ENCODE results near the gene LRRC46. TPM values are rescaled to one million over a fixed set of nuclear protein-coding genes. Genes with fewer than 3 reads are reported as not detected.
A peak's percentile ranks its signal among the peaks of the same experiment; 100 is the strongest.

LRRC46 gene
- polyA plus RNA-seq, 1 experiment: 0.67 TPM

GRCh38 chr17:47816111-47816735 is 15.2 kb upstream of the LRRC46 start:
- no peak for TF ChIP-seq CTCF (IDR thresholded peaks at IDR 0.05; ENCODE audit: low read depth, low read length)
- no peaks in the 10 kb centered on the region for H3K27me3 ChIP-seq (ENCODE audit: control insufficient read depth, insufficient read depth, low read length)
- no peak overlapping the region for H3K4me3 ChIP-seq (ENCODE audit: low read depth, low read length)
- H3K9me3 ChIP-seq (ENCODE audit: control insufficient read depth, insufficient read depth, low read length): no peaks in the 10 kb centered on the region; the same call in 1 of the 2 replicates
- no peak for DNase-seq (ENCODE audit: low read depth, low spot score)
- ChIA-PET POLR2A (no interaction called here), CTCF (no interaction called here)
- no peak overlapping the region for H3K27ac ChIP-seq (ENCODE audit: low read depth, low read length)

GRCh38 chr17:47816947-47817346 is 14.5 kb upstream of the LRRC46 start:
- ChIA-PET POLR2A (no interaction called here), CTCF (no interaction called here)
- H3K4me3 ChIP-seq (ENCODE audit: low read depth, low read length): no peak overlapping the region
- H3K27me3 ChIP-seq (ENCODE audit: control insufficient read depth, insufficient read depth, low read length): no peaks in the 10 kb centered on the region
- no peaks in the 10 kb centered on the region; the same call in 1 of the 2 replicates for H3K9me3 ChIP-seq (ENCODE audit: control insufficient read depth, insufficient read depth, low read length)
- H3K27ac ChIP-seq (ENCODE audit: low read depth, low read length): no peak overlapping the region
- no peak for TF ChIP-seq CTCF (IDR thresholded peaks at IDR 0.05; ENCODE audit: low read depth, low read length)
- no peak for DNase-seq (ENCODE audit: low read depth, low spot score)

GRCh38 chr17:47818002-47818695 is 13.3 kb upstream of the LRRC46 start:
- TF ChIP-seq CTCF (IDR thresholded peaks at IDR 0.05; ENCODE audit: low read depth, low read length): no peak
- ChIA-PET POLR2A (no interaction called here), CTCF (no interaction called here)

GRCh38 chr17:47819475-47819874 is 12.0 kb upstream of the LRRC46 start:
- Histone ChIP-seq H3K27ac (ENCODE audit: low read depth, low read length) (no peak overlapping the region), H3K9me3 (ENCODE audit: control insufficient read depth, insufficient read depth, low read length) (no peaks in the 10 kb centered on the region), H3K4me3 (ENCODE audit: low read depth, low read length) (no peak overlapping the region), H3K27me3 (ENCODE audit: control insufficient read depth, insufficient read depth, low read length) (no peaks in the 10 kb centered on the region)
- ChIA-PET CTCF (no interaction called here), POLR2A (no interaction called here)
- DNase-seq (ENCODE audit: low read depth, low spot score): no peak
- TF ChIP-seq CTCF (IDR thresholded peaks at IDR 0.05; ENCODE audit: low read depth, low read length): no peak

More at GRCh38 chr17:47818002-47818695, 13.3 kb upstream of the LRRC46 start:
- no peaks in the 10 kb centered on the region for H3K27me3 ChIP-seq (ENCODE audit: control insufficient read depth, insufficient read depth, low read length)
- no peak overlapping the region for H3K4me3 ChIP-seq (ENCODE audit: low read depth, low read length)
- no peaks in the 10 kb centered on the region; the same call in 1 of the 2 replicates for H3K9me3 ChIP-seq (ENCODE audit: control insufficient read depth, insufficient read depth, low read length)
- no peak overlapping the region for H3K27ac ChIP-seq (ENCODE audit: low read depth, low read length)
- no peak for DNase-seq (ENCODE audit: low read depth, low spot score)

- ChIA-PET CTCF (no interaction called here), POLR2A (no interaction called here)
- H3K27me3 ChIP-seq (ENCODE audit: control insufficient read depth, insufficient read depth, low read length): no peaks in the 10 kb centered on the region
- no peaks in the 10 kb centered on the region for H3K9me3 ChIP-seq (ENCODE audit: control insufficient read depth, insufficient read depth, low read length)
- H3K4me3 ChIP-seq (ENCODE audit: low read depth, low read length): peak overlapping the region; percentile 85; the same call in 1 of the 2 replicates
- no peak for DNase-seq (ENCODE audit: low read depth, low spot score)
- H3K27ac ChIP-seq (ENCODE audit: low read depth, low read length): no peak overlapping the region
- no peak for TF ChIP-seq CTCF (IDR thresholded peaks at IDR 0.05; ENCODE audit: low read depth, low read length)
These were observed 11.3 kb upstream of the LRRC46 start for GRCh38 chr17:47820033-47820789.

All from AG04450 (cell line).